HCT116 (cell line): ENCODE data around the gene MAEA. TPM values are rescaled to one million over a fixed set of nuclear protein-coding genes. Genes with fewer than 3 reads are reported as not detected.
A peak's percentile ranks its signal among the peaks of the same experiment; 100 is the strongest.
"Not testable (repeated sequence)": the region's sequence is repeated elsewhere in the genome, so short reads cannot be mapped to it uniquely, and the experiment has no call there.

Experiments used
- ATAC-seq: fragments of 200-7000 bp; cut with Tn5 transposase; 2 replicates; pipeline ENCODE4 v1.9.1; 2020; ENCODE audit warnings: mild to moderate bottlenecking, moderate library complexity
- BruUV-seq: library from RNA; stranded (reverse); fragments of 400-500 nt; replicated peaks from 2 replicates; lab custom pipeline; 2021; lab: Mats Ljungman, UMichigan
- CTCF ChIA-PET: fragments of 300-600 bp; sonication (Branson Sonifier 250); formaldehyde crosslinking; loops from one replicate; lab custom pipeline; 2021; ENCODE audit warnings: antibody characterized with exemption; lab: Charles Lee
- POLR2A ChIA-PET: fragments of 300-600, 350-600 bp; sonication (Branson Sonifier 250); formaldehyde crosslinking; loops from one replicate; lab custom pipeline; 2021; ENCODE audit warnings: antibody characterized with exemption; lab: Charles Lee
- RAD21 ChIA-PET, 2 experiments: fragments of 300-600 bp; sonication (Branson Sonifier 250); formaldehyde crosslinking; loops; one replicate each; lab custom pipeline; 2023; ENCODE audit warnings: low total read pairs in 2 of 2; ENCODE audit not compliant: uncharacterized antibody in 2 of 2, unreplicated experiment in 2 of 2, low non-redundant PET in 1 of 2; lab: Charles Lee
- DNase-seq: peaks from one replicate; pipeline ENCODE4 v3.0.0-alpha.2; 2010; ENCODE audit warnings: low read depth, low spot score
- H2AFZ ChIP-seq: fragments of 200-600 bp; shearing (Covaris generic), sonication (generic); 2 replicates; pipeline ENCODE4 v1.6.1; 2017; ENCODE audit warnings: low read depth, mixed run types, mixed read lengths, antibody characterized with exemption, low read length; ENCODE audit not compliant: poor library complexity, severe bottlenecking
- H3K27ac ChIP-seq: 2 replicates; pipeline ENCODE4 v1.5.1; 2012; ENCODE audit warnings: low read depth, low read length
- H3K27me3 ChIP-seq: fragments of 200-600 bp; sonication (generic); 2 replicates; pipeline ENCODE4 v1.6.1; 2016; ENCODE audit warnings: mixed run types, low read length, mixed read lengths; ENCODE audit not compliant: insufficient read depth
- H3K36me3 ChIP-seq, 2 experiments: fragments of 200-500 bp in 1 of 2; fragments of 200-600 bp in 1 of 2; sonication (Bioruptor generic) in 1 of 2; sonication (generic) in 1 of 2; 2 replicates each; pipeline versions ENCODE4 v1.5.1 to v1.6.1; 2014 to 2016; ENCODE audit warnings: low read length in 2 of 2, inconsistent platforms in 1 of 2, mixed read lengths in 1 of 2, mixed run types in 1 of 2; ENCODE audit not compliant: insufficient read depth in 2 of 2, control insufficient read depth in 1 of 2
- H3K4me1 ChIP-seq, 2 experiments: fragments of 200-600 bp in 1 of 2; sonication (generic) in 1 of 2; 2 replicates each; pipeline versions ENCODE4 v1.5.1 to v1.6.1; 2012 to 2017; ENCODE audit warnings: low read length in 2 of 2, inconsistent platforms in 1 of 2, mild to moderate bottlenecking in 1 of 2, mixed read lengths in 1 of 2, mixed run types in 1 of 2, moderate library complexity in 1 of 2; ENCODE audit not compliant: insufficient read depth in 2 of 2, control insufficient read depth in 1 of 2
- H3K4me2 ChIP-seq: fragments of 200-600 bp; sonication (generic); 2 replicates; pipeline ENCODE4 v1.6.1; 2017; ENCODE audit warnings: mixed run types, low read length, mixed read lengths
- H3K4me3 ChIP-seq, 2 experiments: fragments of 200-600 bp in 1 of 2; sonication (generic) in 1 of 2; replicated peaks in 1 of 2; 2 replicates each; pipeline ENCODE4 v1.5.1; 2011 to 2016; ENCODE audit warnings: low read length in 2 of 2, control low read depth in 1 of 2, low read depth in 1 of 2, mild to moderate bottlenecking in 1 of 2, mixed read lengths in 1 of 2, mixed run types in 1 of 2
- H3K79me2 ChIP-seq: fragments of 200-600 bp; sonication (generic); 2 replicates; pipeline ENCODE4 v1.6.1; 2017; ENCODE audit warnings: mild to moderate bottlenecking, mixed run types, low read length, moderate library complexity, mixed read lengths; ENCODE audit not compliant: insufficient read depth
- H3K9ac ChIP-seq: fragments of 200-600 bp; sonication (generic); 2 replicates; pipeline ENCODE4 v1.6.1; 2016; ENCODE audit warnings: low read length, mixed read lengths
- H3K9me2 ChIP-seq: fragments of 200-600 bp; sonication (generic), shearing (Covaris generic); 2 replicates; pipeline ENCODE4 v1.6.1; 2017; ENCODE audit warnings: mixed run types, mild to moderate bottlenecking, moderate library complexity; ENCODE audit not compliant: insufficient read depth
- H3K9me3 ChIP-seq, 2 experiments: fragments of 200-500 bp in 1 of 2; fragments of 200-600 bp in 1 of 2; sonication (Bioruptor generic) in 1 of 2; sonication (generic) in 1 of 2; 2 replicates each; pipeline ENCODE4 v1.6.1; 2014 to 2017; ENCODE audit warnings: low read length in 2 of 2, mixed read lengths in 2 of 2, inconsistent platforms in 1 of 2, low read depth in 1 of 2, mild to moderate bottlenecking in 1 of 2, mixed run types in 1 of 2, moderate library complexity in 1 of 2; ENCODE audit not compliant: control insufficient read depth in 1 of 2, insufficient read depth in 1 of 2
- H4K20me1 ChIP-seq: fragments of 200-600 bp; sonication (generic), shearing (Covaris generic); 2 replicates; pipeline ENCODE4 v1.6.1; 2017; ENCODE audit warnings: mixed run types, mild to moderate bottlenecking, moderate library complexity; ENCODE audit not compliant: insufficient read depth
- CBX3 ChIP-seq: IDR thresholded peaks from 2 replicates; pipeline ENCODE4 v1.6.1; 2012; ENCODE audit warnings: low read depth
- CEBPB ChIP-seq: IDR thresholded peaks from 2 replicates; pipeline ENCODE4 v1.6.1; 2012; ENCODE audit warnings: low read depth
- ELF1 ChIP-seq: IDR thresholded peaks from 2 replicates; pipeline ENCODE4 v1.6.1; 2012; ENCODE audit warnings: low read depth, borderline replicate concordance
- EZH2 ChIP-seq: fragments of 200-600 bp; sonication (generic); IDR thresholded peaks from 2 replicates; pipeline ENCODE4 v1.6.1; 2017; ENCODE audit warnings: antibody characterized with exemption, mixed run types
- EZH2phosphoT487 ChIP-seq: fragments of 200-600 bp; IDR thresholded peaks from 2 replicates; pipeline ENCODE4 v1.6.1; 2018; ENCODE audit warnings: antibody characterized with exemption, borderline replicate concordance
- FOSL1 ChIP-seq: IDR thresholded peaks from 2 replicates; pipeline ENCODE4 v1.6.1; 2012; ENCODE audit warnings: low read depth
- JUND ChIP-seq: IDR thresholded peaks from 2 replicates; pipeline ENCODE4 v1.6.1; 2012
- RAD21 ChIP-seq: IDR thresholded peaks from 2 replicates; pipeline ENCODE4 v1.6.1; 2012; ENCODE audit warnings: low read depth, mild to moderate bottlenecking
- SIN3A ChIP-seq: IDR thresholded peaks from 2 replicates; pipeline ENCODE4 v1.6.1; 2012; ENCODE audit warnings: low read depth
- SP1 ChIP-seq: IDR thresholded peaks from 2 replicates; pipeline ENCODE4 v1.6.1; 2012; ENCODE audit warnings: low read depth
- ZFX ChIP-seq: fragments of 450-650 bp; IDR thresholded peaks from 2 replicates; pipeline ENCODE4 v1.6.1; 2017
- intact Hi-C: fragments of 100-400 bp; cut with micrococcal nuclease; formaldehyde crosslinking; loops from 2 replicates; pipeline ENCODE4 v1.10.0; 2022
- total RNA-seq: library from RNA; stranded (reverse); gene quantifications from one replicate; pipeline ENCODE4 v1.2.1, GENCODE V29; 2021; ENCODE audit not compliant: unreplicated experiment
- TF ChIP-seq, protein P1 (sequence below): IDR thresholded peaks from 2 replicates; pipeline ENCODE4 v1.6.1; 2012
- TF ChIP-seq, protein P2 (sequence below), 3 experiments: fragments of 200-600 bp in 1 of 3; sonication (generic) in 1 of 3; IDR thresholded peaks in 2 of 3; conservative IDR thresholded peaks in 1 of 3; 2 replicates each; pipeline ENCODE4 v1.5.1; 2012 to 2017; ENCODE audit warnings: low read depth in 2 of 3, low read length in 2 of 3, antibody characterized with exemption in 1 of 3, borderline replicate concordance in 1 of 3, control low read depth in 1 of 3, mild to moderate bottlenecking in 1 of 3, mixed read lengths in 1 of 3, mixed run types in 1 of 3, moderate library complexity in 1 of 3; ENCODE audit not compliant: insufficient read depth in 1 of 3

Gene MAEA
- total RNA-seq, 1 experiment from 2014 or later, result 88.3 TPM

DNA sequence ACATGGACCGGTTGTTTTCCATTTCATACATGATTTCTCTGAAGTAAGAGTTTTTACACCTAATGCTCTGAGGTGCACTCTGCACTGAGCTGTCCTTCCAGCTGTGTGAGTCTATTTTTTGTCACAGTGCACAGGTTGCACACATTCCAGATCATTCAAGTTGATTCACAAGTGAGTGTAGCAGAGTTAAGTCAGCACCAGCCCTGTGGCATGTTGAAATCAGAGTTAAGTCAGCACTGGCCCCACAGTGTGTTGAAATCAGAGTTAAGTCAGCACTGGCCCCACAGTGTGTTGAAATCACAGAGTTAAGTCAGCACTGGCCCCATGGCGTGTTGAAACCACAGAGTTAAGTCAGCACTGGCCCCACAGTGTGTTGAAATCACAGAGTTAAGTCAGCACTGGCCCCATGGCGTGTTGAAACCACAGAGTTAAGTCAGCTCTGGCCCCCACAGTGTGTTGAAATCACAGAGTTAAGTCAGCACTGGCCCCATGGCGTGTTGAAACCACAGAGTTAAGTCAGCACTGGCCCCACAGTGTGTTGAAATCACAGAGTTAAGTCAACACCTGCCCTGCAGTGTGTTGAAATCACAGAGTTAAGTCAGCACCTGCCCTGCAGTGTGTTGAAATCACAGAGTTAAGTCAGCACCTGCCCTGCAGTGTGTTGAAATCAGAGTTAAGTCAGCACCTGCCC lies 45.6 kb downstream of the MAEA start:
- intact Hi-C loops, H3K4me3 ChIP-seq, H3K4me2 ChIP-seq, H3K27ac ChIP-seq, BruUV-seq, DNase-seq, H4K20me1 ChIP-seq, H3K9me2 ChIP-seq, H3K27me3 ChIP-seq, H2AFZ ChIP-seq, RAD21 ChIA-PET, H3K9ac ChIP-seq, ATAC-seq, POLR2A ChIA-PET, H3K9me3 ChIP-seq, CTCF ChIA-PET: not testable (repeated sequence)
- Histone ChIP-seq H3K36me3 (peaks cover 16 to 41% of the 10 kb centered on the region in 2 experiments), H3K4me1 (peaks cover 9 to 30% of the 10 kb centered on the region in 2 experiments; a peak in 3 of 4 replicates), H3K79me2 (peaks cover 22% of the 10 kb centered on the region)
- TF ChIP-seq CEBPB, result peak; percentile 39

DNA sequence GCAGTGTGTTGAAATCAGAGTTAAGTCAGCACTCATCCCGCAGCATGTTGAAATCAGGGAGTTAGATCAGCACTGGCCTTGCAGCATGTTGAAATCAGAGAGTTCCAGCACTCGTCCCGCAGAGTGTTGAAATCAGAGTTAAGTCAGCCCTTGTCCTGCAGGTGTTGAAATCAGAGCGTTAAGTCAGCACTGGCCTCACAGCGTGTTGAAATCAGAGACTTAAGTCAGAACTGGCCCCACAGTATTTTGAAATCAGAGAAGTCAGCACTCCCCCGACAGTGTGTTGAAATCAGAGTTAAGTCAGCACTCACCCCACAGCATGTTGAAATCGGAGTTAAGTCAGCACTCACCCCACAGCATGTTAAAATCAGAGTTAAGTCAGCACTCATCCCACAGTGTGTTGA lies 46.4 kb downstream of the MAEA start:
- no peaks in the 10 kb centered on the region for H3K9me2 ChIP-seq
- TF ChIP-seq CBX3, result no peak
- TF ChIP-seq ZFX, result no peak
- TF ChIP-seq SP1, result no peak
- no peak for TF ChIP-seq RAD21
- no peak for TF ChIP-seq EZH2phosphoT487
- no peak for TF ChIP-seq ELF1
- TF ChIP-seq CEBPB, result no peak; the same call in 1 of the 2 replicates
- no peak for TF ChIP-seq SIN3A
- no peak for TF ChIP-seq EZH2
- no peak for TF ChIP-seq FOSL1
- TF ChIP-seq, protein P1, sequence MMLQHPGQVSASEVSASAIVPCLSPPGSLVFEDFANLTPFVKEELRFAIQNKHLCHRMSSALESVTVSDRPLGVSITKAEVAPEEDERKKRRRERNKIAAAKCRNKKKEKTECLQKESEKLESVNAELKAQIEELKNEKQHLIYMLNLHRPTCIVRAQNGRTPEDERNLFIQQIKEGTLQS, result no peak
- no peak for TF ChIP-seq JUND
- TF ChIP-seq, protein P2, sequence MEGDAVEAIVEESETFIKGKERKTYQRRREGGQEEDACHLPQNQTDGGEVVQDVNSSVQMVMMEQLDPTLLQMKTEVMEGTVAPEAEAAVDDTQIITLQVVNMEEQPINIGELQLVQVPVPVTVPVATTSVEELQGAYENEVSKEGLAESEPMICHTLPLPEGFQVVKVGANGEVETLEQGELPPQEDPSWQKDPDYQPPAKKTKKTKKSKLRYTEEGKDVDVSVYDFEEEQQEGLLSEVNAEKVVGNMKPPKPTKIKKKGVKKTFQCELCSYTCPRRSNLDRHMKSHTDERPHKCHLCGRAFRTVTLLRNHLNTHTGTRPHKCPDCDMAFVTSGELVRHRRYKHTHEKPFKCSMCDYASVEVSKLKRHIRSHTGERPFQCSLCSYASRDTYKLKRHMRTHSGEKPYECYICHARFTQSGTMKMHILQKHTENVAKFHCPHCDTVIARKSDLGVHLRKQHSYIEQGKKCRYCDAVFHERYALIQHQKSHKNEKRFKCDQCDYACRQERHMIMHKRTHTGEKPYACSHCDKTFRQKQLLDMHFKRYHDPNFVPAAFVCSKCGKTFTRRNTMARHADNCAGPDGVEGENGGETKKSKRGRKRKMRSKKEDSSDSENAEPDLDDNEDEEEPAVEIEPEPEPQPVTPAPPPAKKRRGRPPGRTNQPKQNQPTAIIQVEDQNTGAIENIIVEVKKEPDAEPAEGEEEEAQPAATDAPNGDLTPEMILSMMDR (IDR thresholded peaks at IDR 0.05 in 2 of 3, conservative IDR thresholded peaks at IDR 0.05 in 1 of 3; ENCODE audit: borderline replicate concordance in 1 of 3, insufficient read depth in 1 of 3, low read depth in 2 of 3, low read length in 2 of 3), result no peak
- no peaks in the 10 kb centered on the region for H4K20me1 ChIP-seq
- H3K79me2 ChIP-seq, result peaks cover 14% of the 10 kb centered on the region; the same call in 1 of the 2 replicates
- ChIA-PET RAD21 (no interaction called here), CTCF (no interaction called here), POLR2A (no interaction called here)
- H3K9me3 ChIP-seq, result no peaks in the 10 kb centered on the region
- peaks cover 9 to 30% of the 10 kb centered on the region in 2 experiments; a peak in 3 of 4 replicates for H3K4me1 ChIP-seq
- no peak for DNase-seq
- H3K4me2 ChIP-seq, result no peak overlapping the region
- no peak overlapping the region for H3K4me3 ChIP-seq
- H3K27ac ChIP-seq, result no peak overlapping the region
- no TSS peak for BruUV-seq
- H3K9ac ChIP-seq, result no peak overlapping the region; the same call in 1 of the 2 replicates
- no peak for ATAC-seq
- no peak overlapping the region for H2AFZ ChIP-seq
- intact Hi-C loops, result no loop called here
- no peaks in the 10 kb centered on the region for H3K27me3 ChIP-seq
- H3K36me3 ChIP-seq, result peaks cover 16 to 45% of the 10 kb centered on the region in 2 experiments
